GM21515 (cell line): ENCODE data around the gene SFTPB.
"Not testable (repeated sequence)": the region's sequence is repeated elsewhere in the genome, so short reads cannot be mapped to it uniquely, and the experiment has no call there.

Source experiments
- ATAC-seq: cut with Tn5 transposase; IDR thresholded peaks from one replicate; pipeline ENCODE4 v1.9.1; 2021; ENCODE audit not compliant: unreplicated experiment

Gene SFTPB

GRCh38 chr2:85614757-85615156 lies 53.2 kb downstream of the SFTPB start:
- ATAC-seq = not testable (repeated sequence)

- no peak for ATAC-seq
These were observed 54.1 kb downstream of the SFTPB start for GRCh38 chr2:85613717-85614515.

GRCh38 chr2:85611705-85612587 lies 56.1 kb downstream of the SFTPB start, which contains the start of gene C2orf68:
TSS of gene C2orf68 (minus strand) at chr2:85612066. CDS start at chr2:85611984, 82 bp downstream.
- ATAC-seq = peak; percentile 74

GRCh38 chr2:85611217-85611704 lies 56.7 kb downstream of the SFTPB start:
- ATAC-seq = peak; percentile 11
